HG02610 (cell line): ENCODE results near the gene PLA2G4A.

Experiments used
- ATAC-seq: cut with Tn5 transposase; IDR thresholded peaks from one replicate; pipeline ENCODE4 v1.9.1; 2021; ENCODE audit warnings: mild to moderate bottlenecking, moderate library complexity; ENCODE audit not compliant: unreplicated experiment

PLA2G4A gene

DNA sequence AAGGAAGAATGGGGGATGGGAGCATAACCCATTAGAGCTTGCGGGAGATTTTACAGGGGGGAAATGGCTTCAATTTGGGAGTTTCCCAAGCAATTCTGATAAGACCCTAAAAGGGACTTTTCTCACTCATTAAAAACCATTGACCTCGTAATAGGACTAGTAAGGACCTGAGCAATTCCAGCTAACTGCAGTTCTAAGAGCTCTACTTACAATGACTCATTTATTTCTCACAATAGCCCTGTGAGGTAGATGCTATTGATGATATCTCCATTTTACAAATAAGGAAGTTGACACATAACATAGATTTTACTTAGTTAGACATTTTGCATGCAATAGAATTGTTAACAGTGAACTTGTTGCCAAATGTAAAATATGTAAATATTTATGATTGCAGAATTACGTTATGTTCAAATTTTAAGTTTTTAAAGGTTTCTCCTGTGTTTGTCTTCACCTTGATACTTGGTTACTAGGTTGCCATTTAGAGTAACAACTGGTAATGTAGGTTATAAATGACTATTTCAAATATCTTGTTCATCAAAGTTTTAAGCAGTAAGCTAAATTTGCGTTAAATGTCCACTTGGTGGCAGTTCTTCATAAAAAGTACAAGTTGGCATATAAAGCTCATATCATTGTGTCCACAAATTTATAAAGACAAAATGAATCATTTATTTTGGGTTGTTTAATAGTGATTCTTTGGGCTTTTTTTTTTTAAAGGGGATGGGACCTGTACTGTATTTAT, 182.0 kb downstream of the PLA2G4A start:
- ATAC-seq = no peak

DNA sequence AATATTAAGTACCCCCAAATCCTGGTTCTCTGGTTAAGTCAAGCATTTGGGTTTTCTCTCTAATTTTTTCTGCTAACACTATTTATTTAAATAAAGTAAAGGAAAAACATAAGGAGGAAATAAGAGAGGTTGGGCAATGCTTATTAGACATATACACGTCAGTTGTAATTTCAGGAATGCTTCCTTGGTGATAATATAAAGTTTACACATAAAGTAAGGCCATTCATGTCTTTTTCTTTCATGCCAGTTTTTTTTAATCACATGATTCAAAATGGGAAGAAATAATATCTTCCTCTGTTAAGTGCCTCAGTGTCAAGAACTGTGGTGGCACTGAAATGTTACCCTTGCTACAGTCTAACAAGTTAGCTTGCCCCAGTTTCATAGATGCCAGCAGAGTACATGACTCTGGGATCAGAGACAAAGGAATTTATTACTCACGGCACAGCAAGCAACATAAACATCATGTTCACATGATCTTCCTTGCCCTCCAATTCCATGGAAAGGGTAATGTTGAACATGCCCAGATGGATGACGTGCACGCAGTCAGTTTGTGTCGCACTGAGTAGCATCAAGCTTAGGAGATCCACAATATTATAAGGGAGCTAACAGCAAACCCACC, 184.9 kb downstream of the PLA2G4A start:
- ATAC-seq = no peak

DNA sequence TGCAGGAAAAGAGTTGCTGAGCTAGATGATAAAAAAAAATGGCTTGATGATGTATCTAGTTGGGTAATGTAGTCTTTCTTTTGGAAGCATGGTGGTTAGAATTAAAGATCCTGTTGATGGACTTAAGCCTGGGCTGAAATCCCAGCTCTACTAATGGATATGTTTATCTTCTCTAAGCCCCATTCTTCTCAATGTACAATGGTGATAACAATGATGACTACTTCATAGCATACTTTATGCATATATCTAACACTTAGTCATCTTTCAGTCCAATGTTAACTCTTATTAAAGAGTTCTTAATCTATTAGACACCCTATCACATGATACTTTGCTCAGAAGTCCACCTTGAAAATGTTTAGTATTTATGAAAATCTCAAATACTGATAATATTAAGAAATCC, 189.5 kb downstream of the PLA2G4A start:
- no peak for ATAC-seq

DNA sequence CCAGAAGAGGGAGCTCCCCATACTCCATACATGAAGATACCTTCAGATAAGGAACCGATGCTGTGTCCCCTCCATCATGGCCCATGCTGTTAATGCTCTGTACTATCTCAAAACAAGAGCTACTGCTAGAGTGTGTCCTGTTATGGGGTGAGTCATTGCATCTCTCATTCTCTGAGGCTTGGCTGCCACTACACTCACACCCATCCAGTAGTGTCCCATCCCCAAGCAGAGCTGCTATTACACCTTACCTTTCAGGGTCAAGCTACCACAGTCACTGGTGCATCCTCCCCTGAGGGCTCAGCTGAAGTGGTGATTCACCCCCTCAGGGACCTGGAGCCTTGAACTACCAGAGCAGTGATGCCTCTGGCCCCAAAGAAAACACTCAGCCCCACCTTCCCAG, 198.5 kb downstream of the PLA2G4A start:
- ATAC-seq = no peak

DNA sequence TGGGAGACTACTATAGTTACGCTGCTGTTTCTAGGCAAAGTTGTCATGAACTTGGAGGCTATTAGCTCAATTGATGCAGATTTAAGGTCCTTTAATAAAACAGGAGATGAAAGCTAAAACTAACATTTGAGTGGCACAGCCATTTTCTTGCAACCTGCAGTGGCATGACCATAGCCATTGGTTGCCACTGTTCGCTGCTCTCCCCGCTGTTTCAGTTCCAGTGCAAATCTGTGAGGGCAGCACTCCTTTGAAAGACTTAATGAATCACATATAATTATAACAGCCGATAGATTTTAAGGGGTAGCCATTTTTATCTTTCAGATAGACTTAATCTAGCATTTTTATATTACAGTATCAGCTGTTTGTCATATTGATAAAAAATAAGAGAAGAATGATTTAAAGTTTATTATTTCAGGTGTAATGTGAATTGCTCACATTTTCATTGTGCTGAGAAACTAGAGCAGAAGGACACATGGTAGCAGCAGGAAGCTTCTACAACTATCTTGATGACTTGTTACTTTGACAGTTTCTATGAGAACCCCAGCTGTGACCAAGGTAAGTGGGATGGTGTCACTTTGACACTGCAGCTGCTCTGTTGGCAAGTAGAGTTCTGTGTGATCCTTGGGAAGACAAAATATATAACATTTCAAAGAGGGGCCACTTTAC, 203.7 kb downstream of the PLA2G4A start:
- ATAC-seq = no peak

DNA sequence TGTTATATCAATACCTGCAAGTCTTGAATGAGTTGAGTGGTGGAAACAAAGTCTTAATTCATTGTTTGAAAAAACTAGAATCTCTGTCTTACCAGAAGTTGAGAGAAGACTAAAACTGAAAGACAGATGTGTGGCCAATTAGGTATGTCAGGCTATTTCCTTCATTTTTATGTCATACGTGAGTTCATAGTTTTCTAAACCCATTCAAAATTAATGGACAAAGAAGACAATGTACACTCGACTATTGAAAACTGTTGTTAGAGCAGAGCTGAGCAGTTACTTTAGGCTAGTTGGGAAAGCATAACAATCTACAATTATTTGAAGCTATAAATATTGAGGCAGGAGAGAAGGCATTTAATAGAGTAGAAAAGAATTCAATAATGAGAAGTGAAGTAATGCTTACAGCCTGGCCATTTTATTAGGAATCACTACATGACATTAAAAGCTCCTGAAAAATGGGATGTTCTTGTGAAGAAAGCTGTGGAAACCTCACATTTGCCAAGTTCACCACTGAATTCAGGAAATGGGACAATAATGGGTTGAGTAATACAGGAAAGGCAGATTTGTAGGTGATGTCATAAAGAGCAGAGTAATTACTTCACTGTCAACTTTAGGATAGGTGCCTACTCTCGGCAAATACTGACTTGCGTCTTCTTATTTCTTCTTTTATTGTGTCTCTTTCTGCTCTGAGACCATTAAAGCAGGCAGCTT, 204.4 kb downstream of the PLA2G4A start:
- ATAC-seq = no peak

DNA sequence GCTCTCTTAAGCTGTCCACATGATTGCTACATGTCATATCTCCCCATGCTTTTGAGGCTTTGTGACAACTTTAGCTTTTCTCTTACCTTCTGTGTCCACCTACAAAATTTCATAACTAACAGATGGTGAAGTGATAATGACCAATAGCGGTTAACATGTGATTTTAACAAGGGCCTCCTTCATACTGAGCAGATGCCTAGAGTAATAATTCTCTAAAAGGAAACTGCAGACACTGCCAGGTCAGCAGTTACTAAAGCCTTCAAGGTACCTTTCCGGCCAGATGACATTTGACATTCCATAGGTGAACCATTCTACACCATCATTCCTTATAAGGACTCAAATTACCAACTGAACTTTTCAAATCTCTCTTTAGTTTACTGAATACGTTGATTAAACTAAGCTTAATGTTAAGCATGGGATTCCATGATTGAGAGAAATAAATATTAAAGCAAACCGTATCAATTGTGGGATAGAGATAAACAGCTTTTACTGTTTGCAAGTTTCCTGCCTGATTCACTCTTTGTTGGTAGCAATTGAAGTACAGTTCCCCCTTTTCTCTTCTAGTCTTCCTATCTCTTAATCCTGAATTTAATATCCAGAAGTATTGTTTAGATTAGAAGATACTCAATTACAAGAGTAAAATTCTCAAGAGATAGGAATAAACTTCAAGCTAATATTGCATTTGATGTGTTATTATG, 205.1 kb downstream of the PLA2G4A start:
- ATAC-seq = no peak

DNA sequence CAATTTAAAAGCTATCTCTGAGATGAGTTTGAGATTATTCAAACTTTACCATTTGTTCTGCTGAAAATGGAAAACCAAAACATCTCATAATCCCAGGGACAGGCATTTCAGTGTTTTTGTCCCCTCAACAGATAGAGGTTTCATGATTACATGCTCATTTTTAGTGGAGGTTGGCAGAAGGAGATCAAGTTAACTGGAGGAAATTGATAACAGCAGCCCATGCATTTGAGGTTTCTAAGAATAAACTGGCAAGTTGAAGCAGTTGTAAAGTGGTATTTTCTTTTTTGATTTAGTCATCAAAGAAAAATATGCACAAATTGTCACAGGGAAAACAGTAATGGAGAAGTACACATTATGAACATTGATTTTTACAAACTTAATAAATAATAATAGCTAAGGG, 205.8 kb downstream of the PLA2G4A start:
- no peak for ATAC-seq

DNA sequence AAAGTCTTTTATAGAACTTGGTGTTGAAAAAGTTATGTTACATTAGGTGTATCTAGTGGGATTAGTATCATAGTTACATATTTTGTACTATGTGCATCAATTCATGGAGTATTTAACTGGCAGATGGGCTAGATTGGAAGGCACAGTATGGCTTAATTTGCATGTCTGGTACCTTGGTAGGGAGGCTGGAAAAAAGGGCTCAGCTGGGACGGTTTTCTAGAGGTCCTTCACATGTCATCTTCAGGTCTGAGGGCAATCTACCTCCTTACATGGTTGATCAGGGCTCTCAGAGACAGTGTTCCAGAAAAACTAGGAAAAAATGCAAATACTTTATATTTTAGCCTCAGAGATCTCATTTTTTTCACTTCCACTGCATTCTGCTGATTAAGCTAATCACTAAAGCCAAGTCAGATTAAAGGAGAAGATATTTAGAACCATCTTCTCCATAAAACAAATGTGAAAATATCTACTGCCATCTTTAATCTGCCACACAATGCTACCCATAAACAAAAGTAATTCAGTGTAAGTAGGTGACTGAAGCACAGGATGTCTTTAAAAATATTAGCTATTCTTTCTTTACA, 209.3 kb downstream of the PLA2G4A start:
- no peak for ATAC-seq
